ENCODE data around the gene SLC66A3.
"Not testable (repeated sequence)": the region's sequence is repeated elsewhere in the genome, so short reads cannot be mapped to it uniquely, and the experiment has no call there.

SLC66A3 gene

DNA sequence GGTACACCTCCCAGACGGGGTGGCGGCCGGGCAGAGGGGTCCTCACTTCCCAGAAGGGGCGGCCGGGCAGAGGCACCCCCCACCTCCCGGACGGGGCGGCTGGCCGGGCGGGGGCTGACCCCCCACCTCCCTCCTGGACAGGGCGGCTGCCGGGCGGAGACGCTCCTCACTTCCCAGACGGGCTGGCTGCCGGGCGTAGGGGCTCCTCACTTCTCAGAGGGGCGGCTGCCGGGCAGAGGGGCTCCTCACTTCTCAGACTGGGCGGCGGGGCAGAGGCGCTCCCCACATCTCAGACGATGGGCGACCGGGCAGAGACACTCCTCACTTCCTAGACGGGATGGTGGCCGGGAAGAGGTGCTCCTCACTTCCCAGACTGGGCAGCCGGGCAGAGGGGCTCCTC is 9.8 kb downstream of the SLC66A3 start:
- not testable (repeated sequence) for DNase-seq

- DNase-seq, result no peak
These were observed 11.2 kb downstream of the SLC66A3 start for GRCh38 chr2:11166476-11166875.

- DNase-seq, result no peak
These were observed 13.2 kb downstream of the SLC66A3 start for GRCh38 chr2:11168488-11168887.

GRCh38 chr2:11169333-11169732 is 14.1 kb downstream of the SLC66A3 start:
- no peak for DNase-seq

GRCh38 chr2:11174222-11174621 is 19.0 kb downstream of the SLC66A3 start:
- DNase-seq, result no peak

GRCh38 chr2:11175293-11175795 is 20.1 kb downstream of the SLC66A3 start:
- DNase-seq, result no peak

- DNase-seq, result no peak
These were observed 22.8 kb downstream of the SLC66A3 start for GRCh38 chr2:11177871-11178690.

GRCh38 chr2:11179196-11179595 is 23.9 kb downstream of the SLC66A3 start:
- no peak for DNase-seq

DNA sequence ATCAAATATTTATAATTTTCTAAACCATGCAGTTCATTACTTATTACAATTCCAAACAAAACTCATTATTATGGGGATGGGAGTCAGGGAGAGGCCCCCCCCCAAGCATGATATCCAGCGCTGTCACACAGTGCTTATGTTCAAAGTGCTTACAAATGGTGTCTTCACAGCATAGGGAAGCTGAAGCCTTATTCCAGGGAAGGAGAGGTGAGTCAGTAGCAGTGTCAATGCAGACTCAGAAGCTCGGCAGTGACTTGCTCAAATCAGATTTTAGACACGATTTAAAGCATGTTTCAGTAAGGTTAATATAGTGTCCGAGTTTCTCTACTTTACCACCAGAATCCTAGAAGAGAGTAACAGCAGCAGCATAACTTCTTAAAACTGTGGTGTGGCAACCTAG is 24.6 kb downstream of the SLC66A3 start:
- no peak for DNase-seq

DNA sequence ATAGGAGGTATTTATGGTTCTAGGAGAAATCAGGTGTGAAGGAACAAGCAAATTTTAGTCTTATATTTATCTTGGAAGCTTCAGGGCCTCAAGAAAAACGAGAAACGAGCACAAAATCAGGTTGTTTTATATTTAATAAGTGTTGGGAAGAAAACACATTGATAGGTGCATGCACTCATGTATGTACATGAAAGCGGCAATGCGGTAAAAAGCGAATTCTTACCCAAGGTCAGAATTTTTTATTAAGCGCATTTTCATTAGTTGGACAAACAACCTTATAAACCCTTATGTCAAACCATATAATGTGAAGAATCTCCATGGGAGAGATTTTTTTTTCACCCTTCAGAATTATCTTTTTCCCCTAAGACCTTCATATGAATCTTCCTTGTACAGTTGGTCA is 25.4 kb downstream of the SLC66A3 start:
- DNase-seq, result no peak

- no peak for DNase-seq
These were observed 27.7 kb downstream of the SLC66A3 start for GRCh38 chr2:11182951-11183350.

GRCh38 chr2:11186145-11186544 is 30.9 kb downstream of the SLC66A3 start:
- DNase-seq, result no peak

GRCh38 chr2:11187083-11187619 is 31.9 kb downstream of the SLC66A3 start:
- no peak for DNase-seq

DNA sequence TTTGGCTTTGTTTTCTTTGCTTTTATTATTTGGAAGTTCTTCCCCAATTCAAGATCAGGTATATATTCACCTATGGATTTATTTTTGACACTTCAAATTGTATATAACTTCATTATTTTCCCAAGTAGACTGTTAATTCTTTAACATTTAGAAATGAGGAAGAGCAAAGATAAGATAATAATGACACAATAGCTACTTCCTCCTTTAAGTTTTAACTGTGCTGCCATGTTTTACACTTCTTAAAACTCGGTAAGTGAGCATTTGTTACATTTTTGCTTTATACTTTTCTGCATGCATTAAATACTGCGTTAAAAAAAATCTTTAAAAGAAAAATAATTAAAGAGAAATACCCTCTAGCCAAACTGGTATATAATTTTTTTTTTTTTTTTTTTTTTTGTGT is 32.5 kb downstream of the SLC66A3 start:
- no peak for DNase-seq

GRCh38 chr2:11196246-11196645 is 41.0 kb downstream of the SLC66A3 start:
- no peak for DNase-seq

GRCh38 chr2:11200651-11201050 is 45.4 kb downstream of the SLC66A3 start:
- DNase-seq, result no peak

DNA sequence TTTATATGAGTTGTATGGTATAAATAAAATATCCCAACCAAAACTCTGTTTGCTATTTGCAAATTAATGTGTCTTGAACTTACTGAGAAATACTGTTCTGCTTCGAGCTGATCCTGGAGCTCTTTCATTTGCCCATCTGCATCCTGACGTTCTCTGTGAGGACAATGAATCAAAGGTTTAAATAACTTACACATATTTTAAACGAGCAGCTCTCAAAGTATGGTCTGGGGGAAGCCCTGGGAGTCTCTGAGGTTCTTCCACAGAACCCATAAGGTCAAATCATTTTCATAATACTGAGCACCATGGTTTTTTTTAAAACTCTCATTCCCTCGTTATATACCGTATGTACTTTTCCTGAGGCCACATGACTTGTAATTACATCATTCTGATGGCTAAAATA is 46.7 kb downstream of the SLC66A3 start:
- no peak for DNase-seq

DNA sequence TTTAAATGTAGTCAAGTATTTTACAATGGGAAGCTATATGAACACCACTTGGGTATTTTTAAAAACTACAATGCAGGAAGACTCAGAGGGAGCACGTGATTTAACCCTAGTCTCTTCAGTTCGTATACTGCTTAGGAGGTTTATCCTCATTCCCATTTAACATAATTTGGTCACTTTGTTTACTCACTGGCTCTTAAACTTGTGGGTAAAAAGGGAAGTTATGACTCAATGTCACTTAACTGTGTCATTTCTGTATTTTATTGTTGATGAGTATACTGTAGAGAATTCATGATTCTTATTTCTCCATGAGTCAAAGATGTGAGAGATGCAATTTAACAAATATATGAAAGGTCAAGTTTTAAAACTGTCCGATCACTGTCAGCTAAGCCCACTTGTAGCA is 48.2 kb downstream of the SLC66A3 start:
- DNase-seq, result no peak

GRCh38 chr2:11208083-11208482 is 52.8 kb downstream of the SLC66A3 start:
- no peak for DNase-seq

- DNase-seq, result no peak
These were observed 57.4 kb downstream of the SLC66A3 start for GRCh38 chr2:11212645-11213044.

GRCh38 chr2:11213090-11213638 is 57.9 kb downstream of the SLC66A3 start:
- no peak for DNase-seq

- DNase-seq, result no peak
These were observed 58.7 kb downstream of the SLC66A3 start for GRCh38 chr2:11213975-11214374.

DNA sequence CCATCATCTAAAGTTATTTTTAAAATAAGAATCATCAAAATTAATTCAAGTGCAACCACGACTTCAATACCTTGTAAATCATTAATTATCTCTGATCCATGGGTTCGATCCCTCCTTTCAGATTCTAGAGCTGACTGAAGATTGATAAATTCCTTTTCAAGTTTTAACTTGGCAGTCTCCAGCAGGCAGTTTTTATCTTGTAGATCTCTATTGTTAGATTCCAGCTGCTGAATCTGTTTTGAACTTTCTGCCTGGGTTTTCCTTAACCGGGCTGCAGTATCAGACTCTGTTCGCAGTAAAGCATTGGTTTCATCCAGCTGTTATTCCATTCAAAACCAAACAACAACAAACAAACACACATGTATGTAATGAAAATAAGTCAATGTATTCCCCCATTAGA is 59.5 kb downstream of the SLC66A3 start:
- no peak for DNase-seq

- no peak for DNase-seq
These were observed 60.1 kb downstream of the SLC66A3 start for GRCh38 chr2:11215407-11215806.

Data from NCI-H526 (cell line).